Measurements from ENCODE around the gene FAM9A. TPM values are rescaled to one million over a fixed set of nuclear protein-coding genes. Genes with fewer than 3 reads are reported as not detected.

The FAM9A gene
- total RNA-seq, result not detected in 2 replicates

- no peak for TF ChIP-seq CTCF (IDR thresholded peaks at IDR 0.05; ENCODE audit: insufficient read depth, low read length, poor library complexity, severe bottlenecking)
- DNase-seq (ENCODE audit: low read depth), result no peak
- no peaks in the 10 kb centered on the region for H3K36me3 ChIP-seq (ENCODE audit: control insufficient read depth, insufficient read depth, low read length)
- H3K4me3 ChIP-seq (ENCODE audit: low read depth, low read length), result no peak within 1 kb of the TSS
- no peaks in the 10 kb centered on the region for H3K27me3 ChIP-seq (ENCODE audit: control insufficient read depth, insufficient read depth, low read length)
These were observed at the start of gene FAM9A for GRCh38 chrX:8801041-8801599. Gene FAM9A, minus strand, starts transcription at chrX:8801383. Its CDS starts 1,212 bp downstream, at chrX:8800171.

- TF ChIP-seq CTCF (IDR thresholded peaks at IDR 0.05; ENCODE audit: insufficient read depth, low read length, poor library complexity, severe bottlenecking), result no peak
- Histone ChIP-seq H3K36me3 (ENCODE audit: control insufficient read depth, insufficient read depth, low read length) (no peaks in the 10 kb centered on the region), H3K27me3 (ENCODE audit: control insufficient read depth, insufficient read depth, low read length) (no peaks in the 10 kb centered on the region), H3K4me3 (ENCODE audit: low read depth, low read length) (no peak overlapping the region)
- DNase-seq (ENCODE audit: low read depth), result no peak
These were observed 49.3 kb upstream of the FAM9A start for GRCh38 chrX:8850478-8850877.

- DNase-seq (ENCODE audit: low read depth), result no peak
- H3K36me3 ChIP-seq (ENCODE audit: control insufficient read depth, insufficient read depth, low read length), result no peaks in the 10 kb centered on the region
- H3K27me3 ChIP-seq (ENCODE audit: control insufficient read depth, insufficient read depth, low read length), result no peaks in the 10 kb centered on the region
- TF ChIP-seq CTCF (IDR thresholded peaks at IDR 0.05; ENCODE audit: insufficient read depth, low read length, poor library complexity, severe bottlenecking), result peak; percentile 14
- no peak overlapping the region for H3K4me3 ChIP-seq (ENCODE audit: low read depth, low read length)
These were observed 48.8 kb upstream of the FAM9A start for GRCh38 chrX:8849945-8850344.

- no peak for DNase-seq (ENCODE audit: low read depth)
These were observed 48.3 kb upstream of the FAM9A start for GRCh38 chrX:8849458-8849857.

GRCh38 chrX:8848911-8849310 is 47.7 kb upstream of the FAM9A start:
- DNase-seq (ENCODE audit: low read depth), result peak; percentile 42
- Histone ChIP-seq H3K4me3 (ENCODE audit: low read depth, low read length) (no peak overlapping the region), H3K27me3 (ENCODE audit: control insufficient read depth, insufficient read depth, low read length) (no peaks in the 10 kb centered on the region), H3K36me3 (ENCODE audit: control insufficient read depth, insufficient read depth, low read length) (no peaks in the 10 kb centered on the region)
- no peak for TF ChIP-seq CTCF (IDR thresholded peaks at IDR 0.05; ENCODE audit: insufficient read depth, low read length, poor library complexity, severe bottlenecking)

More at GRCh38 chrX:8849458-8849857, 48.3 kb upstream of the FAM9A start:
- no peak for TF ChIP-seq CTCF (IDR thresholded peaks at IDR 0.05; ENCODE audit: insufficient read depth, low read length, poor library complexity, severe bottlenecking)
- Histone ChIP-seq H3K36me3 (ENCODE audit: control insufficient read depth, insufficient read depth, low read length) (no peaks in the 10 kb centered on the region), H3K27me3 (ENCODE audit: control insufficient read depth, insufficient read depth, low read length) (no peaks in the 10 kb centered on the region), H3K4me3 (ENCODE audit: low read depth, low read length) (no peak overlapping the region)

GRCh38 chrX:8848441-8848840 is 47.3 kb upstream of the FAM9A start:
- H3K36me3 ChIP-seq (ENCODE audit: control insufficient read depth, insufficient read depth, low read length), result no peaks in the 10 kb centered on the region
- no peak for DNase-seq (ENCODE audit: low read depth)
- no peak overlapping the region for H3K4me3 ChIP-seq (ENCODE audit: low read depth, low read length)
- no peaks in the 10 kb centered on the region for H3K27me3 ChIP-seq (ENCODE audit: control insufficient read depth, insufficient read depth, low read length)
- TF ChIP-seq CTCF (IDR thresholded peaks at IDR 0.05; ENCODE audit: insufficient read depth, low read length, poor library complexity, severe bottlenecking), result no peak
